CD4-positive, alpha-beta T cell (primary cell): ENCODE results near the gene MS4A10. TPM values are rescaled to one million over a fixed set of nuclear protein-coding genes. Genes with fewer than 3 reads are reported as not detected.

Experiments
- ATAC-seq: fragments of 200-7000 bp; cut with Tn5 transposase; one replicate; pipeline ENCODE4 v1.10.0; 2022; ENCODE audit warnings: mild to moderate bottlenecking; ENCODE audit not compliant: poor library complexity
- CTCF ChIA-PET: fragments of 350-600 bp; sonication (Branson Sonifier 250); formaldehyde crosslinking; loops from one replicate; lab custom pipeline; 2021; ENCODE audit warnings: antibody characterized with exemption, inconsistent platforms; lab: Charles Lee
- POLR2A ChIA-PET: fragments of 350-600 bp; sonication (Branson Sonifier 250); formaldehyde crosslinking; loops from one replicate; lab custom pipeline; 2021; ENCODE audit warnings: antibody characterized with exemption, inconsistent platforms; lab: Charles Lee
- DNase-seq, 14 experiments: peaks; one replicate each; pipeline ENCODE4 v3.0.0-alpha.2; 2013 to 2020; ENCODE audit warnings: mixed read lengths in 2 of 14
- H3K27ac ChIP-seq, 2 donors: one replicate each; pipeline versions ENCODE4 v1.5.1 to v1.7.0; 2013; ENCODE audit warnings: low read length in 2 of 2, low read depth in 1 of 2, mild to moderate bottlenecking in 1 of 2
- H3K27me3 ChIP-seq, 2 experiments: 1 replicate in 1 of 2; 2 replicates in 1 of 2; pipeline versions ENCODE4 v1.6.1 to v1.7.0; 2013; ENCODE audit warnings: low read length in 2 of 2, control low read depth in 1 of 2, mild to moderate bottlenecking in 1 of 2, moderate library complexity in 1 of 2; ENCODE audit not compliant: insufficient read depth in 2 of 2, control insufficient read depth in 1 of 2
- H3K36me3 ChIP-seq: one replicate; pipeline ENCODE4 v1.6.1; 2013; ENCODE audit warnings: low read length, control low read depth; ENCODE audit not compliant: insufficient read depth
- H3K4me1 ChIP-seq: one replicate; pipeline ENCODE4 v1.6.1; 2013; ENCODE audit warnings: low read length, control low read depth; ENCODE audit not compliant: insufficient read depth
- H3K4me3 ChIP-seq: one replicate; pipeline ENCODE4 v1.5.1; 2013; ENCODE audit warnings: mild to moderate bottlenecking, low read length, moderate library complexity
- H3K9me3 ChIP-seq, 2 experiments: 1 replicate in 1 of 2; 2 replicates in 1 of 2; pipeline versions ENCODE4 v1.6.1 to v1.7.0; 2013; ENCODE audit warnings: low read length in 2 of 2, mild to moderate bottlenecking in 2 of 2, control low read depth in 1 of 2, moderate library complexity in 1 of 2; ENCODE audit not compliant: control insufficient read depth in 1 of 2, insufficient read depth in 1 of 2
- H3K27ac Mint-ChIP-seq: one replicate; pipeline ENCODE4 v1.8.0; 2020; ENCODE audit warnings: mixed read lengths
- H3K27me3 Mint-ChIP-seq: one replicate; pipeline ENCODE4 v1.8.0; 2021; ENCODE audit warnings: mixed read lengths
- H3K36me3 Mint-ChIP-seq: one replicate; pipeline ENCODE4 v1.8.0; 2021; ENCODE audit warnings: low read depth, mixed read lengths
- H3K4me1 Mint-ChIP-seq: one replicate; pipeline ENCODE4 v1.8.0; 2021; ENCODE audit warnings: low read depth, mixed read lengths
- H3K4me3 Mint-ChIP-seq: one replicate; pipeline ENCODE4 v1.8.0; 2020; ENCODE audit warnings: mild to moderate bottlenecking, mixed read lengths
- H3K9me3 Mint-ChIP-seq: one replicate; pipeline ENCODE4 v1.8.0; 2020; ENCODE audit warnings: mixed read lengths
- intact Hi-C, 2 experiments: fragments of 100-400 bp; cut with DNase I in 1 of 2; cut with micrococcal nuclease in 1 of 2; formaldehyde crosslinking; loops; one replicate each; pipeline versions ENCODE4 v1.15.1 to v1.9.0; 2023 to 2025; cut with DNase I, micrococcal nuclease
- total RNA-seq, 174 experiments: library from RNA in 2 of 174; stranded (reverse) in 2 of 174; gene quantifications; one replicate each; pipeline ENCODE4 v1.2.3 and lab custom pipeline; 2021 to 2026
- TF ChIP-seq, protein P1 (sequence below): fragments of 200-600 bp; IDR thresholded peaks from one replicate; pipeline ENCODE4 v1.8.0; 2022; ENCODE audit warnings: antibody characterized with exemption, mild to moderate bottlenecking

Gene MS4A10
- total RNA-seq, 2 experiments from 2014 or later = not detected

DNA sequence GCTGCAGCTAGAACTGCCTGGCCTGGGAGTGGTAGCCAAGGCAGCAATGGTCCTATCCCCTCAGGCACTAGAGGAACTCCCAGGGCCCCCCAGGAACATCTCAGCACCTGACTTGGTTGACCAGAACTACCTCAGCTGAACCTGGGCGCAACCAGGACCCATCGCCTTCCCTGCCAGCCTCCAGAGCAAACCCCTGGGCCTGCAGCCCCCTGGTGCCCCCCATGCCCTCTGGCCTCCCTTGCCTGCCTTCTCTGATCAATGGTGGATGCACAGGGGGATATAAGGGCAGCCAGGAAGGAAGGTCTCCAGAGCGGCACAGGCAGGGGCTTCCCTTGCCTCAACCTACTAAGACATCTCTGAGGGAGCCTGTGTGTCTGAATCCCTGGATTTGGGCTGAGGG lies 13.5 kb downstream of the MS4A10 start:
- Mint-ChIP-seq H3K36me3 (no peaks in the 10 kb centered on the region), H3K27me3 (peaks cover 12% of the 10 kb centered on the region), H3K9me3 (no peaks in the 10 kb centered on the region), H3K4me1 (no peaks in the 10 kb centered on the region), H3K4me3 (no peak overlapping the region), H3K27ac (no peak overlapping the region)
- TF ChIP-seq, protein P1, sequence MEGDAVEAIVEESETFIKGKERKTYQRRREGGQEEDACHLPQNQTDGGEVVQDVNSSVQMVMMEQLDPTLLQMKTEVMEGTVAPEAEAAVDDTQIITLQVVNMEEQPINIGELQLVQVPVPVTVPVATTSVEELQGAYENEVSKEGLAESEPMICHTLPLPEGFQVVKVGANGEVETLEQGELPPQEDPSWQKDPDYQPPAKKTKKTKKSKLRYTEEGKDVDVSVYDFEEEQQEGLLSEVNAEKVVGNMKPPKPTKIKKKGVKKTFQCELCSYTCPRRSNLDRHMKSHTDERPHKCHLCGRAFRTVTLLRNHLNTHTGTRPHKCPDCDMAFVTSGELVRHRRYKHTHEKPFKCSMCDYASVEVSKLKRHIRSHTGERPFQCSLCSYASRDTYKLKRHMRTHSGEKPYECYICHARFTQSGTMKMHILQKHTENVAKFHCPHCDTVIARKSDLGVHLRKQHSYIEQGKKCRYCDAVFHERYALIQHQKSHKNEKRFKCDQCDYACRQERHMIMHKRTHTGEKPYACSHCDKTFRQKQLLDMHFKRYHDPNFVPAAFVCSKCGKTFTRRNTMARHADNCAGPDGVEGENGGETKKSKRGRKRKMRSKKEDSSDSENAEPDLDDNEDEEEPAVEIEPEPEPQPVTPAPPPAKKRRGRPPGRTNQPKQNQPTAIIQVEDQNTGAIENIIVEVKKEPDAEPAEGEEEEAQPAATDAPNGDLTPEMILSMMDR = no peak
- DNase-seq (no peak), ATAC-seq (no peak)
- Histone ChIP-seq H3K27me3 (peaks cover 0 to 4% of the 10 kb centered on the region in 2 experiments), H3K36me3 (no peaks in the 10 kb centered on the region), H3K27ac (no peak overlapping the region), H3K4me1 (no peaks in the 10 kb centered on the region), H3K4me3 (no peak overlapping the region), H3K9me3 (peaks cover 0 to 4% of the 10 kb centered on the region in 2 experiments)
- intact Hi-C loops = no loop called here
- POLR2A ChIA-PET = no interaction called here
- CTCF ChIA-PET = no interaction called here

DNA sequence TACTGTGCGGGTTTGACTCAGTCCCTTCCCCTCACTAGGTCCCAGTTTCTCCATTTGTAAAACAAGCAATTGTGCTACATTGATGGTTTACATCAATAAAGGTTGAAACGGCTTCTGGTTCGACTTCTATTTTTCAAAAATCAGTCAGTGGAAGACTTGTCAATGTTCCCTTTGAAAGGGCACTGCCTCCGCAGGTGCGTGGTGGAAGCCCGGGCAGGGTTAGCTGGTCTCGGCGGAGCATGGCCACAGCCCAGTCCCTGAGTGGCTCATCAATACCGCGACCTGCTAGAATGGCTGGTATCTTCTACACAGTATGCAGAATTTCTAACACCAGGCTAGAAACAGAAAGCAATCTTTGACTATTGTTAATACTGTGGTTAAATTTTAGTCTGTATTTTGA lies 16.1 kb downstream of the MS4A10 start:
- Histone ChIP-seq H3K4me3 (no peak overlapping the region), H3K9me3 (peaks cover 0 to 4% of the 10 kb centered on the region in 2 experiments), H3K27ac (no peak overlapping the region), H3K27me3 (peaks cover 0 to 4% of the 10 kb centered on the region in 2 experiments), H3K4me1 (no peaks in the 10 kb centered on the region), H3K36me3 (no peaks in the 10 kb centered on the region)
- ChIA-PET POLR2A (no interaction called here), CTCF (no interaction called here)
- intact Hi-C loops = no loop called here
- Mint-ChIP-seq H3K36me3 (no peaks in the 10 kb centered on the region), H3K27me3 (peaks cover 15% of the 10 kb centered on the region), H3K9me3 (no peaks in the 10 kb centered on the region), H3K27ac (no peak overlapping the region), H3K4me3 (no peak overlapping the region), H3K4me1 (no peaks in the 10 kb centered on the region)
- TF ChIP-seq, protein P1 = no peak
- no peak for DNase-seq
- ATAC-seq = no peak

DNA sequence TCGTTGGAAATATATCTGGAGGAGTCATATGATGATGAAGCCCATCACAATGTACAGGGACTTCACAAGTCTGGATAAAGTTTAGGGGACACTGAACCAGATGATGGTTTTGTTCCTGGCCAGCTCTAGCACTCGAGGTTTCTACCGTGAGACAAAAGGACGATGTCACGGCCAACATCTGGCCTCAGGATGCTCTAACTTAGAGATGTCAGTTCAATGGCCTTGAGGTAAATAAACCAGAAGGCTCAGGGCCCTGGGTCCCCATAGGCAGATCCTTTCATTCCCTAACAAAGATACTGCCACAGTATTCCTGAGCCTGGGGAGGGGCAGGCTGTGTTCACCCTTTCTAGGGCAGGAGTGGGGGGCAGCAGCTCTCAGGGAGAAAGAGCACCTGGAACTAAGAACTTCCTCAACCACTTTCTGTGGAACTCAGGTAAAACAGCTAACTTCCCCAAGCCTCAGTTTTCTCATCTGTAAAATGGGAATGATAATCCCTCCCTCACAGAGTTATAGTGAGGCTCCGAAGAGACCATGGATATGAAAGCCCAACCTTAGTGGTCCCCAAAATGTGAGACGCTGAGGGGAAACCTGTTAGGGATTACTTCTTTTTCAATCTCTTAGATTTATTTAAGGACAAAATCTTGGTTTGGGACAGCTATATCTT lies 18.3 kb downstream of the MS4A10 start:
- ChIA-PET POLR2A (no interaction called here), CTCF (no interaction called here)
- Histone ChIP-seq H3K27ac (no peak overlapping the region), H3K27me3 (peaks cover 0 to 4% of the 10 kb centered on the region in 2 experiments), H3K9me3 (no peaks in the 10 kb centered on the region), H3K4me1 (no peaks in the 10 kb centered on the region), H3K4me3 (no peak overlapping the region), H3K36me3 (no peaks in the 10 kb centered on the region)
- Mint-ChIP-seq H3K9me3 (no peaks in the 10 kb centered on the region), H3K27ac (no peak overlapping the region), H3K36me3 (no peaks in the 10 kb centered on the region), H3K4me3 (no peak overlapping the region), H3K4me1 (no peaks in the 10 kb centered on the region), H3K27me3 (peaks cover 17% of the 10 kb centered on the region)
- DNase-seq (no peak), ATAC-seq (no peak)
- intact Hi-C loops = no loop called here
- TF ChIP-seq, protein P1 = no peak
